ENCODE measurements around the gene HOXC12.

HOXC12 gene

DNA sequence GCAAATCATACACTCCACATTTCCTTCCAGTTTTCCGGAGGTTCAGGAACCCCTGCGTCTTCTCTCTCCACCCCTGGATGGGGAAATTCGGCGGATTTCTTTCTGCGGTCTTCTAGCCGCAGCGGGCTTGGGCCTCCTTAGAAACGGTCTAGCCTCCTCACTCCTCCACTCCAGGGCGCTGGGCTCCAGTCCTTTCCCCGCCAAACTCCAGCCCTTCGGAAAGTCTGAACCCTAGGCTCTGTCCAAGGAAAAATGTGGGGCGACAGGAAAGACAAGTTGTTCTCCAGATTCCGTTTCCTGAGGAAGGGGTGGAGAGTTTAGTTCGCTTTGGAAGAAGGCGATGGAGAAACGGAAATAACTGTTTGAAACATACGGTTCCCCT, 28.9 kb downstream of the HOXC12 start:
- TF ChIP-seq, protein P1, sequence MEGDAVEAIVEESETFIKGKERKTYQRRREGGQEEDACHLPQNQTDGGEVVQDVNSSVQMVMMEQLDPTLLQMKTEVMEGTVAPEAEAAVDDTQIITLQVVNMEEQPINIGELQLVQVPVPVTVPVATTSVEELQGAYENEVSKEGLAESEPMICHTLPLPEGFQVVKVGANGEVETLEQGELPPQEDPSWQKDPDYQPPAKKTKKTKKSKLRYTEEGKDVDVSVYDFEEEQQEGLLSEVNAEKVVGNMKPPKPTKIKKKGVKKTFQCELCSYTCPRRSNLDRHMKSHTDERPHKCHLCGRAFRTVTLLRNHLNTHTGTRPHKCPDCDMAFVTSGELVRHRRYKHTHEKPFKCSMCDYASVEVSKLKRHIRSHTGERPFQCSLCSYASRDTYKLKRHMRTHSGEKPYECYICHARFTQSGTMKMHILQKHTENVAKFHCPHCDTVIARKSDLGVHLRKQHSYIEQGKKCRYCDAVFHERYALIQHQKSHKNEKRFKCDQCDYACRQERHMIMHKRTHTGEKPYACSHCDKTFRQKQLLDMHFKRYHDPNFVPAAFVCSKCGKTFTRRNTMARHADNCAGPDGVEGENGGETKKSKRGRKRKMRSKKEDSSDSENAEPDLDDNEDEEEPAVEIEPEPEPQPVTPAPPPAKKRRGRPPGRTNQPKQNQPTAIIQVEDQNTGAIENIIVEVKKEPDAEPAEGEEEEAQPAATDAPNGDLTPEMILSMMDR (IDR thresholded peaks at IDR 0.05) = no peak

DNA sequence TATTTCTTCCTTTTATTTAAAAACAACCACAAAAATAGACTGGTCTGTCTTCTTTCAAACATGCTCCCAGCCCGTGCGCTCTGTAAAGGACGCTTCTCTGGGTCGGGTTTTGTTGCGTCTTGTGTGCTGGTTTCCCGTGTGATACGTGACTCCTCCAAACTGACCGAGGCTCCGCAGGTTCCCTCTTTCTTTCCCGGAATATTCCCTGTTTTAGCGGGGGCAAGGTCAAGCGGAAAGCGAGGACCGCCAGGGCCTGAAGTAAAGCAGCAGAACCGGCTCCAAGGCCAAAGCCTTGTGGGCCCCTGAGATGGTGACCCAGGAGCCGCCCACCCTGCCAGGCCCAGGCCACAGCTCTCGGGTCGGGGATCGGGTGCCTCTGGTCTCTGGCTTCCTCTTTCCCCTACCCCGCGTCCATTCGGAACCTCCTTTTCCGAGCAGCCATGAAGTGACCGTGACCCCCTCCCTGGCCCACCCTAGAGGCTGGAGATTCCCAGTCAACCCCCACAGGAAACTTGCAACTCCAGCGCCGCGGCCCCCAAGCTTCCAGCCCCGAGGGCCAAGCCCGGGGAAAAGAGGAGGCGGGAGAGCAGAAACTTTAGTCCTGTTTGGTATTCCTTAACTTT, 29.4 kb downstream of the HOXC12 start:
- TF ChIP-seq, protein P1 (IDR thresholded peaks at IDR 0.05) = no peak

DNA sequence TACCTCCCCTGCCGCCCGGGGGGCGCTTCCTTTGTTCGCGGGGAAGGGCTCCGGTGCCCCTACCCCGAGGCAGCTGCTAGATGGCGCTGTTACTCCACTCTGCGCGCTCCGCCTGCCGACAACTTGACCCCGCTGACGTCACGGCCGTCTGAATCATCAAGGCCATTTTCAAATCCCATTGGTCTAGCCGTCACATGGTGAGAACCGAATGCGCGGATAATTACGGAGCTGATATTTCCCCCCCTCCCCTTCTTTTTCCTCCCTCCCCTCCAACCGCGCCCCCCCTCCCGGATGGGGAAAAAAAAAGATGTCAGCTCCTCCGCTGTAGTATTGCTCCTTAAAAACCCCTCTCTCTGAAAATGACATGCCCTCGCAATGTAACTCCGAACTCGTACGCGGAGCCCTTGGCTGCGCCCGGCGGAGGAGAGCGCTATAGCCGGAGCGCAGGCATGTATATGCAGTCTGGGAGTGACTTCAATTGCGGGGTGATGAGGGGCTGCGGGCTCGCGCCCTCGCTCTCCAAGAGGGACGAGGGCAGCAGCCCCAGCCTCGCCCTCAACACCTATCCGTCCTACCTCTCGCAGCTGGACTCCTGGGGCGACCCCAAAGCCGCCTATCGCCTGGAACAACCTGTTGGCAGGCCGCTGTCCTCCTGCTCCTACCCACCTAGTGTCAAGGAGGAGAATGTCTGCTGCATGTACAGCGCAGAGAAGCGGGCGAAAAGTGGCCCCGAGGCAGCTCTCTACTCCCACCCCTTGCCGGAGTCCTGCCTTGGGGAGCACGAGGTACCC, 30.4 kb downstream of the HOXC12 start, which contains the start of gene HOXC10:
TSS of gene HOXC10 (plus strand) at position 246 of the 791 bp plus-strand sequence. CDS start at position 360, 114 bp downstream.
- TF ChIP-seq, protein P1 (IDR thresholded peaks at IDR 0.05) = peak; percentile 50; the same call in 1 of the 2 replicates

DNA sequence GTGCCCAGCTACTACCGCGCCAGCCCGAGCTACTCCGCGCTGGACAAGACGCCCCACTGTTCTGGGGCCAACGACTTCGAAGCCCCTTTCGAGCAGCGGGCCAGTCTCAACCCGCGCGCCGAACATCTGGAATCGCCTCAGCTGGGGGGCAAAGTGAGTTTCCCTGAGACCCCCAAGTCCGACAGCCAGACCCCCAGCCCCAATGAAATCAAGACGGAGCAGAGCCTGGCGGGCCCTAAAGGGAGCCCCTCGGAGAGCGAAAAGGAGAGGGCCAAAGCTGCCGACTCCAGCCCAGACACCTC, 30.9 kb downstream of the HOXC12 start:
- TF ChIP-seq, protein P1 (IDR thresholded peaks at IDR 0.05) = no peak

DNA sequence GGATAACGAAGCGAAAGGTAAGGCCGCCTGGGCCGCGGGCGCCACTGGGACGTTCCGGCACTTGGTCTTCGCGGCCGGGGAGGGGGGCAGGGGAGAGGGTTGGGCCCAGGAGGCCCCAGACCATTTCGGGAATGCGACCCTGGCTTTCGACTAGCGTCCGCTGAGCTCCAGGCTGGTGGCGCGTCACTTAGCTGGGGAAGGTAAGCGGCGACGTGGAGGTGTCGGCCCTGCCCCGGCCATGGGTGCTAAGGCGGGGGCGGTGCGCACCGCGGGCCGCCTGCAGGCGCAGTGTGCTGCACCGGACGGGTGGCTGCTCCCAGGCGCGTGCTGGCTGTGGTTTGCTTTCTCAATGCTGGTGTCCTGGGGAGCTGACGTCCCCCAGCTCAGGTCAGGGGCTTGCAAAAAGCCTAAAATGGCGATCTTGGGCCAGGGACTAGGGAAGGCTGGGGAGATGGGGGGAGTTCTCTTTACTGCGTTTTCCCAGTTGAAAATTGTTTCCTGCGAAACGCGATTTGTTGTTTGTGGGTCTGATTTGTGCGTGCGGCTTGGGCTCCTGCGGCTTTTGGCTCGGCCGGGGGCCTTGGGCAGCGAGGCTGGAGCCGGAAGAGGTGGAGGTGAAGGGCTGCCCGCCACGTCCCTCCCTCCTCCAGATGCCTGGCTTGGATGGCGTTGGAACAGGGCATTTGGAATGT, 31.4 kb downstream of the HOXC12 start:
- TF ChIP-seq, protein P1 (IDR thresholded peaks at IDR 0.05) = no peak

DNA sequence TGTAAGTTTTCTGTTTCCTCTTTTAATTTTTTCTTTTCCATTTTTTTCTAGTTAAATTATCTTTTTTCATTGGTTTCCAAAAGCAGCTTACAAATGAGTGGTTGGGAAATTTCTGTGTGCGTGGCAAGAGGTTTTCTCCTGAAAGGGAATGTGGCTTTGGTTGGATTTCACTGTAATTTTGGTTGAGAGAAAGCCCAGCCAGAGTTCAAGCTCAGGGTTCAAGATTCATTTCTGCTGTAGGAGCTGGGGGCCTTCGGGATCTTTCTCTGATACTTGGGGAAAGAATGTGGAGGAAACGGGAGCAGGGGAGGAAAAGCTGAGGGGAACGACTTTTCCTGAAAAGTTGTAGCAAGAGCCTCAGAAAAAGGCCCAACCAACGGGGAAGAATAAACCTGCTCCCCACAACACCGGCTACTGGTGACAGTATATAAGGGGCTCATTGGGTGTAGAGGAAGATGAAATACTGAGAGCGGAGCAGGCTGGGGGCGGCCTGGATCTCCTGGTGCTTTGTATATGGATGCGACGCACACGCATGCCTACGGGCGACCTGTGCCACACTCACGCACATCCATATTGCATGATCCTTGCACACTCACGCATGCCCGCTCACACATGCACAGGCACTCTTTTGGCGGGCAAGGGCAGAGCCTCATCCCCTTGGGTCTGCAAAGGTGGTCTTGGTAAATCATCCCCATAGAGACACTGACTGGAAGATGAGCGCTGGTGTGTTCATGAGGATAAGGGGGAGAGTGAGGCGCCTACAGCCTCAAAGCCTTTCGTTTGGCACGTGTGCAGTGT, 32.2 kb downstream of the HOXC12 start:
- TF ChIP-seq, protein P1 (IDR thresholded peaks at IDR 0.05) = no peak

DNA sequence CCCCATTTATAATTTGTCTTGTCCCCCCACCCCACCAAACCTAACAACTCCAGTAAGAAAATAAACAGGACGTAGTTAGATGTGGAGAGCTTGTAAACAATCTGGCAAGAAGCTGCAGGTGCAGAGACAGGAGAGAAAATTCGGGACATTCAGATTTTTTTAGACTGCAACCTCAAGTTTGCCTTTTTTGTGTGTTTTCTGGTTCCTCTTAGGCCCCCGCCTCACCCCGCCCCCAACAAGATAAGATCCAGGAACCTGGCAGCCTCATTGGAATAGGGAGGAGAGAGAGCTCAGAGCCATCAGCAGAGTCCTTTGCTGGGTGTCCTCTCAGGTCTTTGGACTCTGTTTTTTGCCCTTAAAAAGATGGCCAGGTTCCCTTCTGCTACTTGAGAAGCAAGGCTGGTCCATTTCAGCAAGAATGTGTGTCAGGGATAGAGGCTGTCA, 33.1 kb downstream of the HOXC12 start:
- TF ChIP-seq, protein P1 (IDR thresholded peaks at IDR 0.05) = no peak
